ENCODE measurements around the gene KCNN4.

GRCh38 chr19:43806848-43807247 is 26.1 kb upstream of the KCNN4 start:
- TF ChIP-seq CTCF (IDR thresholded peaks at IDR 0.05) (no peak), ZFX (IDR thresholded peaks at IDR 0.05; ENCODE audit: borderline replicate concordance) (no peak)

All from 22Rv1 (cell line).